HepG2 (cell line): ENCODE results near the gene UAP1L1. TPM values are rescaled to one million over a fixed set of nuclear protein-coding genes. Genes with fewer than 3 reads are reported as not detected.
A peak's percentile ranks its signal among the peaks of the same experiment; 100 is the strongest.

Source experiments
- ATAC-seq: fragments of 200-7000 bp; cut with Tn5 transposase; 3 replicates; pipeline ENCODE4 v1.9.1; 2020; ENCODE audit warnings: mild to moderate bottlenecking, moderate library complexity
- BruUV-seq: library from RNA; stranded (reverse); fragments of 400-500 nt; replicated peaks from 2 replicates; lab custom pipeline; 2021; lab: Mats Ljungman, UMichigan
- CTCF ChIA-PET: fragments of 300-600 bp; formaldehyde crosslinking; extraction: SDS; loops from one replicate; lab custom pipeline; 2021; ENCODE audit warnings: low total read pairs, inconsistent platforms, low intra/inter-chr PET ratio; lab: Yijun Ruan, JAX
- POLR2A ChIA-PET: fragments of 350-600 bp; sonication (Branson Sonifier 250); formaldehyde crosslinking; loops from one replicate; lab custom pipeline; 2020; ENCODE audit warnings: antibody characterized with exemption, inconsistent platforms; lab: Yijun Ruan, JAX
- DNase-seq: peaks from one replicate; pipeline ENCODE4 v3.0.0-alpha.2; 2015; ENCODE audit warnings: low spot score
- FAIRE-seq: peaks from 3 replicates; lab custom pipeline; 2011; peaks lifted over from hg19 to GRCh38; lab: Jason Lieb, UNC
- H2AFZ ChIP-seq: one replicate; pipeline ENCODE4 v1.6.1; 2011; ENCODE audit warnings: low read length, inconsistent platforms
- H3K27ac ChIP-seq: fragments of 300-600 bp; 3 replicates; pipeline ENCODE4 v1.8.0; 2011; ENCODE audit warnings: mixed run types, mild to moderate bottlenecking, mixed read lengths, low read length, inconsistent platforms; ENCODE audit not compliant: insufficient read depth; ENCODE audit errors: extremely low read length
- H3K27me3 ChIP-seq, 2 experiments: fragments of 200-600 bp in 1 of 2; 2 replicates in 1 of 2; 3 replicates in 1 of 2; pipeline versions ENCODE4 v1.6.0 to v1.8.0; 2011; ENCODE audit warnings: low read length in 2 of 2, mild to moderate bottlenecking in 2 of 2, moderate library complexity in 2 of 2, inconsistent platforms in 1 of 2; ENCODE audit not compliant: insufficient read depth in 2 of 2, control insufficient read depth in 1 of 2
- H3K36me3 ChIP-seq, 2 experiments: fragments of 200-600 bp in 1 of 2; replicated peaks in 1 of 2; 2 replicates in 1 of 2; 3 replicates in 1 of 2; pipeline versions ENCODE4 v1.5.1 to v1.8.0; 2011; ENCODE audit warnings: low read length in 2 of 2, inconsistent platforms in 1 of 2; ENCODE audit not compliant: insufficient read depth in 2 of 2, control insufficient read depth in 1 of 2
- H3K4me1 ChIP-seq: 2 replicates; pipeline ENCODE4 v1.5.1; 2012; ENCODE audit warnings: low read length, inconsistent platforms; ENCODE audit not compliant: insufficient read depth
- H3K4me2 ChIP-seq: 2 replicates; pipeline ENCODE4 v1.6.0; 2011; ENCODE audit warnings: low read depth, low read length, inconsistent platforms
- H3K4me3 ChIP-seq, 3 experiments: fragments of 200-600 bp in 1 of 3; sonication (generic), shearing (Covaris generic) in 1 of 3; replicated peaks in 1 of 3; 2 replicates each; pipeline ENCODE4 v1.5.1; 2011 to 2016; ENCODE audit warnings: low read length in 3 of 3, inconsistent platforms in 2 of 3, low read depth in 2 of 3, mild to moderate bottlenecking in 2 of 3, control low read depth in 1 of 3, mixed read lengths in 1 of 3; ENCODE audit not compliant: insufficient read depth in 1 of 3
- H3K79me2 ChIP-seq: one replicate; pipeline ENCODE4 v1.6.1; 2011; ENCODE audit warnings: low read length, inconsistent platforms; ENCODE audit not compliant: insufficient read depth
- H3K9ac ChIP-seq: 2 replicates; pipeline ENCODE4 v1.6.0; 2011; ENCODE audit warnings: mild to moderate bottlenecking, low read depth, low read length, inconsistent platforms; ENCODE audit not compliant: insufficient read depth
- H3K9me3 ChIP-seq: 2 replicates; pipeline ENCODE4 v1.5.1; 2012; ENCODE audit warnings: mild to moderate bottlenecking, low read length
- H4K20me1 ChIP-seq: 2 replicates; pipeline ENCODE4 v1.6.0; 2011; ENCODE audit warnings: inconsistent platforms, mild to moderate bottlenecking, low read length, moderate library complexity; ENCODE audit not compliant: insufficient read depth
- CENPBD1 ChIP-seq: sonication (generic); formaldehyde crosslinking; IDR thresholded peaks from 2 replicates; pipeline ENCODE4 v1.8.0; 2022; ENCODE audit warnings: missing genetic modification reagents, low read depth, mild to moderate bottlenecking, borderline replicate concordance
- HNRNPL ChIP-seq: fragments of 200-400 bp; formaldehyde crosslinking; IDR thresholded peaks from 2 replicates; pipeline ENCODE4 v1.6.1; 2017; ENCODE audit warnings: mild to moderate bottlenecking, low read depth, low read length
- KDM1A ChIP-seq: IDR thresholded peaks from 2 replicates; pipeline ENCODE4 v1.6.1; 2016; ENCODE audit warnings: missing compliant biosample characterization
- RXRA ChIP-seq: sonication (generic); formaldehyde crosslinking; IDR thresholded peaks from 2 replicates; pipeline ENCODE4 v1.5.1; 2020; ENCODE audit warnings: missing genetic modification reagents
- SRSF4 ChIP-seq: fragments of 200-400 bp; formaldehyde crosslinking; IDR thresholded peaks from one replicate; pipeline ENCODE4 v1.6.1; 2018; ENCODE audit warnings: mild to moderate bottlenecking, low read depth, low read length, moderate library complexity; ENCODE audit not compliant: poor library complexity, severe bottlenecking
- TBP ChIP-seq: sonication (generic); formaldehyde crosslinking; IDR thresholded peaks from 2 replicates; pipeline ENCODE4 v1.5.0; 2020; ENCODE audit warnings: missing genetic modification reagents
- ZNF263 ChIP-seq: sonication (generic); formaldehyde crosslinking; IDR thresholded peaks from 2 replicates; pipeline ENCODE4 v1.4.0; 2020; ENCODE audit warnings: missing genetic modification reagents
- WGBS: methylation state at CpG from one replicate; pipeline ENCODE4 v1.1.6; 2017; ENCODE audit warnings: low lambda C conversion rate; 5-methylcytosine and 5-hydroxymethylcytosine counted together
- in situ Hi-C: cut with HindIII; loops from 2 replicates; pipeline ENCODE4 v1.10.0; 2017; ENCODE audit warnings: low pct_unique_long_range_greater_than_20kb; ENCODE audit not compliant: extremely low pct_ligation_motif_present
- intact Hi-C: fragments of 100-400 bp; cut with micrococcal nuclease; formaldehyde crosslinking; loops from one replicate; pipeline ENCODE4 v1.10.0; 2022; ENCODE audit not compliant: unreplicated experiment
- polyA plus RNA-seq, 8 experiments: library from polyadenylated mRNA; depleted of rRNA in 3 of 8; stranded (reverse) in 7 of 8; unstranded in 1 of 8; fragments of >200 nt; fragmentation: Illumina TruSeq in 4 of 8; extraction: Trizol in 4 of 8; gene quantifications; 2 replicates each; pipeline versions ENCODE4 v1.2.1 to v1.2.3, GENCODE V29; 2011 to 2016; ENCODE audit warnings: low read depth in 4 of 8, missing spikeins in 1 of 8, mixed read lengths in 1 of 8; ENCODE audit not compliant: insufficient read depth in 1 of 8
- total RNA-seq, 5 experiments: library from RNA; depleted of rRNA; stranded (reverse); fragments of >200 nt; fragmentation: Illumina TruSeq; extraction: Trizol; gene quantifications; 2 replicates each; pipeline ENCODE4 v1.2.3, GENCODE V29; 2016; ENCODE audit warnings: low read depth in 1 of 5
- TF ChIP-seq, protein P1 (sequence below): sonication (generic); formaldehyde crosslinking; IDR thresholded peaks from 2 replicates; pipeline ENCODE4 v1.5.0; 2020; ENCODE audit warnings: mild to moderate bottlenecking, missing genetic modification reagents
- TF ChIP-seq, protein P2 (sequence below): sonication (generic); formaldehyde crosslinking; IDR thresholded peaks from 2 replicates; pipeline ENCODE4; 2020; ENCODE audit warnings: missing genetic modification reagents, mild to moderate bottlenecking, borderline replicate concordance

UAP1L1 gene
- total and polyA plus RNA-seq, 2 of the 13 experiments (the other 11 are each of a cell fraction or from before 2014, with no cell fraction given): 5.4 to 6.4 TPM

- H4K20me1 ChIP-seq: no peaks in the 10 kb centered on the region
- in situ Hi-C loops (loop anchor here (5.0 kb wide), 1 partner anchor 112 kb away; the partner anchor contains the start of genes CYSRT1 and RNF224), intact Hi-C loops (loop anchor here (10.0 kb wide), 1 partner anchor 60 kb away; the partner anchor contains the start of genes LRRC26 and TMEM210)
- no peak within 1 kb of the TSS for H3K4me2 ChIP-seq
- POLR2A ChIA-PET: no interaction called here
- H3K9ac ChIP-seq: no peak within 1 kb of the TSS
- H3K36me3 ChIP-seq: no peaks in the 10 kb centered on the region
- no peak within 1 kb of the TSS for H3K27ac ChIP-seq
- no peak for FAIRE-seq
- H3K4me1 ChIP-seq: peaks cover 64% of the 10 kb centered on the region
- H3K4me3 ChIP-seq: no peak within 1 kb of the TSS; a peak in 1 of 6 replicates
- no peaks in the 10 kb centered on the region for H3K27me3 ChIP-seq
- no peak for ATAC-seq
- no peak for DNase-seq
- CTCF ChIA-PET: no interaction called here
- BruUV-seq: no TSS peak
- no peak within 1 kb of the TSS for H2AFZ ChIP-seq
- TF ChIP-seq HNRNPL (0 out of 2 replicates have a peak, but pooled peaks have one; percentile 21), ZNF263 (peak; percentile 69; the same call in 1 of the 2 replicates), SRSF4 (no peak), KDM1A (CRISPR knock-in tag) (no peak)
- no peaks in the 10 kb centered on the region for H3K79me2 ChIP-seq
- WGBS: 90% methylated on average over 40 of the region's 70 CpGs
- no peaks in the 10 kb centered on the region for H3K9me3 ChIP-seq
These were observed 37.5 kb downstream of the UAP1L1 start, which contains the start of gene DPP7 for GRCh38 chr9:137114613-137115393. Gene DPP7, minus strand, starts transcription at chr9:137114733. Its CDS starts 20 bp downstream, at chr9:137114713.

- no peaks in the 10 kb centered on the region for H4K20me1 ChIP-seq
- intact Hi-C loops: loop anchor here (10.0 kb wide), 1 partner anchor 59 kb away; the partner anchor contains the start of genes LRRC26 and TMEM210
- in situ Hi-C loops: no loop called here
- WGBS: 51% methylated on average over 4 of the region's 21 CpGs
- no peaks in the 10 kb centered on the region for H3K9me3 ChIP-seq
- ChIA-PET POLR2A (interaction anchor here (1.1 kb wide), 1 partner anchor 74 kb away, joined by 3 read pairs; no protein-coding TSS in a partner anchor), CTCF (interaction anchor here (1.0 kb wide), 1 partner anchor 48 kb away, joined by 3 read pairs; no protein-coding TSS in a partner anchor)
- H2AFZ ChIP-seq: no peak overlapping the region
- no peak overlapping the region for H3K27ac ChIP-seq
- H3K4me1 ChIP-seq: peaks cover 63% of the 10 kb centered on the region
- ATAC-seq: peak; percentile 10
- no peak for FAIRE-seq
- no peaks in the 10 kb centered on the region for H3K36me3 ChIP-seq
- no peak overlapping the region; the same call in 1 of the 2 replicates for H3K9ac ChIP-seq
- peak overlapping the region; percentile 77; the same call in 1 of the 2 replicates for H3K4me2 ChIP-seq
- no peaks in the 10 kb centered on the region for H3K27me3 ChIP-seq
- no peak for DNase-seq
- no peak overlapping the region; a peak in 1 of 6 replicates for H3K4me3 ChIP-seq
- H3K79me2 ChIP-seq: no peaks in the 10 kb centered on the region
- no TSS peak for BruUV-seq
- TF ChIP-seq CENPBD1 (CRISPR knock-in tag) (no peak), HNRNPL (0 out of 2 replicates have a peak, but pooled peaks have one; percentile 4), TBP (no peak), RXRA (peak; percentile 15; the same call in 1 of the 2 replicates)
- TF ChIP-seq, protein P1, sequence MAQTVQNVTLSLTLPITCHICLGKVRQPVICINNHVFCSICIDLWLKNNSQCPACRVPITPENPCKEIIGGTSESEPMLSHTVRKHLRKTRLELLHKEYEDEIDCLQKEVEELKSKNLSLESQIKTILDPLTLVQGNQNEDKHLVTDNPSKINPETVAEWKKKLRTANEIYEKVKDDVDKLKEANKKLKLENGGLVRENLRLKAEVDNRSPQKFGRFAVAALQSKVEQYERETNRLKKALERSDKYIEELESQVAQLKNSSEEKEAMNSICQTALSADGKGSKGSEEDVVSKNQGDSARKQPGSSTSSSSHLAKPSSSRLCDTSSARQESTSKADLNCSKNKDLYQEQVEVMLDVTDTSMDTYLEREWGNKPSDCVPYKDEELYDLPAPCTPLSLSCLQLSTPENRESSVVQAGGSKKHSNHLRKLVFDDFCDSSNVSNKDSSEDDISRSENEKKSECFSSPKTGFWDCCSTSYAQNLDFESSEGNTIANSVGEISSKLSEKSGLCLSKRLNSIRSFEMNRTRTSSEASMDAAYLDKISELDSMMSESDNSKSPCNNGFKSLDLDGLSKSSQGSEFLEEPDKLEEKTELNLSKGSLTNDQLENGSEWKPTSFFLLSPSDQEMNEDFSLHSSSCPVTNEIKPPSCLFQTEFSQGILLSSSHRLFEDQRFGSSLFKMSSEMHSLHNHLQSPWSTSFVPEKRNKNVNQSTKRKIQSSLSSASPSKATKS (CRISPR knock-in tag): no peak
- TF ChIP-seq, protein P2, sequence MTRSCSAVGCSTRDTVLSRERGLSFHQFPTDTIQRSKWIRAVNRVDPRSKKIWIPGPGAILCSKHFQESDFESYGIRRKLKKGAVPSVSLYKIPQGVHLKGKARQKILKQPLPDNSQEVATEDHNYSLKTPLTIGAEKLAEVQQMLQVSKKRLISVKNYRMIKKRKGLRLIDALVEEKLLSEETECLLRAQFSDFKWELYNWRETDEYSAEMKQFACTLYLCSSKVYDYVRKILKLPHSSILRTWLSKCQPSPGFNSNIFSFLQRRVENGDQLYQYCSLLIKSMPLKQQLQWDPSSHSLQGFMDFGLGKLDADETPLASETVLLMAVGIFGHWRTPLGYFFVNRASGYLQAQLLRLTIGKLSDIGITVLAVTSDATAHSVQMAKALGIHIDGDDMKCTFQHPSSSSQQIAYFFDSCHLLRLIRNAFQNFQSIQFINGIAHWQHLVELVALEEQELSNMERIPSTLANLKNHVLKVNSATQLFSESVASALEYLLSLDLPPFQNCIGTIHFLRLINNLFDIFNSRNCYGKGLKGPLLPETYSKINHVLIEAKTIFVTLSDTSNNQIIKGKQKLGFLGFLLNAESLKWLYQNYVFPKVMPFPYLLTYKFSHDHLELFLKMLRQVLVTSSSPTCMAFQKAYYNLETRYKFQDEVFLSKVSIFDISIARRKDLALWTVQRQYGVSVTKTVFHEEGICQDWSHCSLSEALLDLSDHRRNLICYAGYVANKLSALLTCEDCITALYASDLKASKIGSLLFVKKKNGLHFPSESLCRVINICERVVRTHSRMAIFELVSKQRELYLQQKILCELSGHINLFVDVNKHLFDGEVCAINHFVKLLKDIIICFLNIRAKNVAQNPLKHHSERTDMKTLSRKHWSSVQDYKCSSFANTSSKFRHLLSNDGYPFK (CRISPR knock-in tag): no peak
These were observed 38.2 kb downstream of the UAP1L1 start for GRCh38 chr9:137115394-137116026.
